Activated CD8-positive, alpha-beta memory T cell treated with anti-CD3 and anti-CD28 coated beads, Interleukin-2, amount 50 U/mL, for 48 hours (primary cell): ENCODE measurements around the gene LPCAT1.
"Not testable (repeated sequence)": the region's sequence is repeated elsewhere in the genome, so short reads cannot be mapped to it uniquely, and the experiment has no call there.

Experiments
- DNase-seq: peaks from one replicate; pipeline ENCODE4 v3.0.0-alpha.2; 2020

Gene LPCAT1

GRCh38 chr5:1509346-1510085 is 14.2 kb downstream of the LPCAT1 start:
- no peak for DNase-seq

GRCh38 chr5:1508659-1509290 is 15.0 kb downstream of the LPCAT1 start:
- no peak for DNase-seq

GRCh38 chr5:1507961-1508658 is 15.7 kb downstream of the LPCAT1 start:
- no peak for DNase-seq

GRCh38 chr5:1507457-1507856 is 16.3 kb downstream of the LPCAT1 start:
- no peak for DNase-seq

- DNase-seq: no peak
Measured at GRCh38 chr5:1507014-1507375, 16.8 kb downstream of the LPCAT1 start.

GRCh38 chr5:1506242-1507013 is 17.3 kb downstream of the LPCAT1 start:
- DNase-seq: no peak

GRCh38 chr5:1505506-1506241 is 18.1 kb downstream of the LPCAT1 start:
- no peak for DNase-seq

GRCh38 chr5:1505089-1505488 is 18.7 kb downstream of the LPCAT1 start:
- DNase-seq: not testable (repeated sequence)

GRCh38 chr5:1504617-1505016 is 19.1 kb downstream of the LPCAT1 start:
- no peak for DNase-seq

GRCh38 chr5:1504069-1504595 is 19.6 kb downstream of the LPCAT1 start:
- DNase-seq: no peak

- no peak for DNase-seq
Measured at GRCh38 chr5:1503241-1504068, 20.3 kb downstream of the LPCAT1 start.

GRCh38 chr5:1502737-1503120 is 21.0 kb downstream of the LPCAT1 start:
- no peak for DNase-seq

GRCh38 chr5:1502046-1502736 is 21.6 kb downstream of the LPCAT1 start:
- DNase-seq: no peak

GRCh38 chr5:1501372-1502045 is 22.3 kb downstream of the LPCAT1 start:
- DNase-seq: no peak

GRCh38 chr5:1500411-1501091 is 23.2 kb downstream of the LPCAT1 start:
- DNase-seq: no peak

GRCh38 chr5:1499851-1500250 is 23.9 kb downstream of the LPCAT1 start:
- no peak for DNase-seq

- no peak for DNase-seq
Measured at GRCh38 chr5:1498623-1499416, 24.9 kb downstream of the LPCAT1 start.

GRCh38 chr5:1497795-1498622 is 25.8 kb downstream of the LPCAT1 start:
- DNase-seq: no peak
